GM19455 (cell line): ENCODE results near the gene SLAMF1.

ENCODE experiments used
- ATAC-seq: cut with Tn5 transposase; IDR thresholded peaks from one replicate; pipeline ENCODE4 v1.9.1; 2021; ENCODE audit not compliant: unreplicated experiment

The SLAMF1 gene

GRCh38 chr1:160625725-160626498, 20.9 kb downstream of the SLAMF1 start:
- no peak for ATAC-seq

GRCh38 chr1:160625321-160625720, 21.5 kb downstream of the SLAMF1 start:
- no peak for ATAC-seq

GRCh38 chr1:160624464-160624863, 22.4 kb downstream of the SLAMF1 start:
- ATAC-seq, result peak; percentile 35

GRCh38 chr1:160623862-160624261, 23.0 kb downstream of the SLAMF1 start:
- ATAC-seq, result no peak

GRCh38 chr1:160623227-160623633, 23.6 kb downstream of the SLAMF1 start:
- no peak for ATAC-seq

GRCh38 chr1:160622501-160623226, 24.2 kb downstream of the SLAMF1 start:
- no peak for ATAC-seq

GRCh38 chr1:160621633-160622413, 25.0 kb downstream of the SLAMF1 start:
- no peak for ATAC-seq

- ATAC-seq, result no peak
Observed at GRCh38 chr1:160620942-160621632, 25.8 kb downstream of the SLAMF1 start.

- ATAC-seq, result no peak
Observed at GRCh38 chr1:160619742-160620277, 27.0 kb downstream of the SLAMF1 start.

GRCh38 chr1:160618763-160619274, 28.0 kb downstream of the SLAMF1 start:
- ATAC-seq, result no peak

- ATAC-seq, result no peak
Observed at GRCh38 chr1:160618327-160618726, 28.5 kb downstream of the SLAMF1 start.

- ATAC-seq, result no peak
Observed at GRCh38 chr1:160615660-160616059, 31.2 kb downstream of the SLAMF1 start.

GRCh38 chr1:160614410-160614809, 32.4 kb downstream of the SLAMF1 start:
- ATAC-seq, result no peak

- no peak for ATAC-seq
Observed at GRCh38 chr1:160612613-160613218, 34.1 kb downstream of the SLAMF1 start.

- no peak for ATAC-seq
Observed at GRCh38 chr1:160610569-160611242, 36.1 kb downstream of the SLAMF1 start.

GRCh38 chr1:160608941-160609340, 37.9 kb downstream of the SLAMF1 start:
- no peak for ATAC-seq

GRCh38 chr1:160608514-160608913, 38.3 kb downstream of the SLAMF1 start:
- ATAC-seq, result no peak

GRCh38 chr1:160608057-160608456, 38.8 kb downstream of the SLAMF1 start:
- ATAC-seq, result no peak

- no peak for ATAC-seq
Observed at GRCh38 chr1:160607672-160608032, 39.2 kb downstream of the SLAMF1 start.
